ENCODE measurements around the gene COPS2. TPM values are rescaled to one million over a fixed set of nuclear protein-coding genes. Genes with fewer than 3 reads are reported as not detected.

Gene COPS2
- total and polyA plus RNA-seq, 10 of the 15 experiments (the other 5 are each of a cell fraction or from before 2014, with no cell fraction given) = 31.5 to 115 (median 76.3) TPM

DNA sequence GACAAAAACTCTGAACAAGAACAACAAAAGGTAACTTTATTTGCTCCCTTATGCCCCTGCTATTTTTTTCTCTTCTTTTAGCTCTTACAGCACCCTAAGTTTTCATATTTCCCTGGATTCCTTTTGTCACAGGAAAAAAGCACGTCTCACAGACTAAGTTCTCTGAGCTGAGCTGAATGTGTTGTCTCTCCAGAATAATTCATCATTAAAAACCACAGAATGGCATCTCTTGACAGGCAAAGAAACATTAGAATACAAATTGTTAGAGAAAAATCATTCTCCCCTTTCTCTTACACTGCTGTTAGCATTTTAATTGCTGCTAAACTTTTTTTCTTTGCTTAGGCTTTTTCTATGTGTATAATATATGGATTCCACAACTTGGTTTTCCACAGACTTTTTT, 60.5 kb downstream of the COPS2 start:
- FAIRE-seq (no peak), ATAC-seq (no peak), DNase-seq (ENCODE audit: low read depth, low spot score) (no peak)
- no peak overlapping the region for H2AFZ ChIP-seq (ENCODE audit: control insufficient read depth, low read depth, low read length)
- TF ChIP-seq TCF7 (IDR thresholded peaks at IDR 0.05; ENCODE audit: borderline replicate concordance) = no peak
- TF ChIP-seq PAX5 (IDR thresholded peaks at IDR 0.05; ENCODE audit: borderline replicate concordance, low read depth, low read length) = no peak
- no peak for TF ChIP-seq JUNB (IDR thresholded peaks at IDR 0.05)
- H4K20me1 ChIP-seq (ENCODE audit: control insufficient read depth, insufficient read depth) = no peaks in the 10 kb centered on the region
- no peak overlapping the region for H3K4me3 ChIP-seq
- H3K9me3 ChIP-seq (replicated peaks; ENCODE audit: control insufficient read depth, insufficient read depth, low read length) = no peaks in the 10 kb centered on the region
- H3K36me3 ChIP-seq (ENCODE audit: control insufficient read depth in 2 of 2, insufficient read depth in 2 of 2, low read length in 1 of 2) = no peaks in the 10 kb centered on the region
- H3K27me3 ChIP-seq (replicated peaks in 1 of 2; ENCODE audit: control insufficient read depth in 2 of 2, insufficient read depth in 2 of 2, low read length in 1 of 2) = no peaks in the 10 kb centered on the region
- SMC1A ChIA-PET (ENCODE audit: uncharacterized antibody, unreplicated experiment) = interaction anchor here (1.2 kb wide), 1 partner anchor 16 kb away, joined by 3 read pairs; no protein-coding TSS in a partner anchor
- RAD21 ChIA-PET (ENCODE audit: unreplicated experiment) = no interaction called here
- in situ Hi-C loops (cut with MboI) (no loop called here), intact Hi-C loops (cut with micrococcal nuclease; ENCODE audit: unreplicated experiment) (no loop called here)
- no peak overlapping the region for H3K4me2 ChIP-seq (ENCODE audit: control insufficient read depth, insufficient read depth)
- no peaks in the 10 kb centered on the region for H3K4me1 ChIP-seq (ENCODE audit: control insufficient read depth, insufficient read depth, low read length)
- H3K27ac ChIP-seq (ENCODE audit: control insufficient read depth, insufficient read depth) = no peak overlapping the region
- POLR2A ChIA-PET = no interaction called here
- H3K79me2 ChIP-seq (ENCODE audit: control insufficient read depth, insufficient read depth, low read length) = no peaks in the 10 kb centered on the region
- no peak overlapping the region for H3K9ac ChIP-seq (ENCODE audit: control insufficient read depth, insufficient read depth, low read length)
- WGBS (ENCODE audit: insufficient coverage, insufficient replicate concordance, low lambda C conversion rate, missing lambda C conversion rate) = 92% methylated on average over 1 of the region's 1 CpG
- CTCF ChIA-PET = interaction anchor here (0.6 to 0.8 kb wide), 3 partner anchors 51 to 953 kb away, joined by 3 read pairs; no protein-coding TSS in a partner anchor
- BruUV-seq (replicated peaks) = no TSS peak

DNA sequence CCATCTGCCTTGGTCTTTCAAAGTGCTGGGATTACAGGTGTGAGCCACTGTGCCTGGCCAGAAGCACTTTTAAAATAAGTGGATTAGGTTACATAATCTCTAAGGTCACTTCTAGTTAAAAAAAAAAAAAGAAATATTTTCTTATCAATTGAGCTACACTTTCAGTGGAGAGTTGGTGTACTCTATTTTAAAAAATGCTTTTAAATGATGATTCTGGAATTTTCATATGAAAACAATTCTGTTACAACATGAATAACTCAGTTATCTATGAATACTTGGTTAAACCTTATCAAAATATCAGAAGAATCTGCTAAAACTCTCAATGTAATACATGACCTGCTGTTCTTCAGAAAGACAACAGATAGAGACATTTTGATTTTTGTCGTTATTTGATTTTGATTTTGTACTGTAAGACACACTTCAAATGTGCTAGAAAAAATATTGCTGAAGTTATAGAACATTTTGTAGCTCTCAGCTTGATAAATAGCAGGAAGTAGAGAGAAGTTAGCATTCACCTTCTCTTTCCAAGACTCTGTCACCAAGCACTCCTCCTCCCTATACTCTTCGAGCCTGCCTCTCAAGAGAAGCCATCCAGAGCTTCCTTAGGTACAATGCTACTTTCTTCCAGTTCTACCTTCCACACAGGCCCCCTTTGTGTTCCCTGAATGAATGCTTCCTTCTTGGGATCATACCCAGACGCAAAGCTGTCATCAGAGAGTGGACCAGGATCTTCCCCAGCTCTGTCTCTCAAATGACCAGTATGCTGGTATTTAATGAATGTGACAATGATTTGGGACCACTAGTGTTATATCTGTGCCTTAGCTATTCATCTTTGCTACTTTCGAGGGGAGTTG, 61.9 kb downstream of the COPS2 start:
- no peak overlapping the region for H3K27ac ChIP-seq (ENCODE audit: control insufficient read depth, insufficient read depth)
- no peak overlapping the region for H2AFZ ChIP-seq (ENCODE audit: control insufficient read depth, low read depth, low read length)
- DNase-seq (ENCODE audit: low read depth, low spot score) (no peak), FAIRE-seq (no peak), ATAC-seq (no peak)
- no peak for TF ChIP-seq MEF2A (IDR thresholded peaks at IDR 0.05; ENCODE audit: insufficient read depth, low read depth, low read length)
- TF ChIP-seq NRF1 (conservative IDR thresholded peaks at IDR 0.05; ENCODE audit: low read depth, low read length) = no peak
- TF ChIP-seq ETV6 (conservative IDR thresholded peaks at IDR 0.05 in 1 of 2, IDR thresholded peaks at IDR 0.05 in 1 of 2; ENCODE audit: borderline replicate concordance in 1 of 2, low read depth in 1 of 2) = no peak
- TF ChIP-seq IKZF2 (IDR thresholded peaks at IDR 0.05) = no peak
- TF ChIP-seq FOS (IDR thresholded peaks at IDR 0.05; ENCODE audit: borderline replicate concordance, extremely low read depth, insufficient read length) = no peak
- TF ChIP-seq, protein P1, sequence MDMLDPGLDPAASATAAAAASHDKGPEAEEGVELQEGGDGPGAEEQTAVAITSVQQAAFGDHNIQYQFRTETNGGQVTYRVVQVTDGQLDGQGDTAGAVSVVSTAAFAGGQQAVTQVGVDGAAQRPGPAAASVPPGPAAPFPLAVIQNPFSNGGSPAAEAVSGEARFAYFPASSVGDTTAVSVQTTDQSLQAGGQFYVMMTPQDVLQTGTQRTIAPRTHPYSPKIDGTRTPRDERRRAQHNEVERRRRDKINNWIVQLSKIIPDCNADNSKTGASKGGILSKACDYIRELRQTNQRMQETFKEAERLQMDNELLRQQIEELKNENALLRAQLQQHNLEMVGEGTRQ (IDR thresholded peaks at IDR 0.05; ENCODE audit: borderline replicate concordance, low read depth, low read length) = no peak
- no peak for TF ChIP-seq CBX3 (IDR thresholded peaks at IDR 0.05; ENCODE audit: borderline replicate concordance, low read depth)
- TF ChIP-seq ZBED1 (IDR thresholded peaks at IDR 0.05; ENCODE audit: borderline replicate concordance) = no peak
- ChIA-PET CTCF (no interaction called here), SMC1A (ENCODE audit: uncharacterized antibody, unreplicated experiment) (interaction anchor here (1.3 to 1.9 kb wide), 2 partner anchors 13 to 231 kb away, joined by 3 to 7 read pairs; no protein-coding TSS in a partner anchor), RAD21 (ENCODE audit: unreplicated experiment) (interaction anchor here (0.7 kb wide), 1 partner anchor 39 kb away, joined by 4 read pairs; no protein-coding TSS in a partner anchor), POLR2A (no interaction called here)
- intact Hi-C loops (cut with micrococcal nuclease; ENCODE audit: unreplicated experiment) = no loop called here
- H4K20me1 ChIP-seq (ENCODE audit: control insufficient read depth, insufficient read depth) = no peaks in the 10 kb centered on the region
- no peaks in the 10 kb centered on the region for H3K4me1 ChIP-seq (ENCODE audit: control insufficient read depth, insufficient read depth, low read length)
- H3K4me3 ChIP-seq = no peak overlapping the region
- no peaks in the 10 kb centered on the region for H3K9me3 ChIP-seq (replicated peaks; ENCODE audit: control insufficient read depth, insufficient read depth, low read length)
- no peak overlapping the region for H3K9ac ChIP-seq (ENCODE audit: control insufficient read depth, insufficient read depth, low read length)
- in situ Hi-C loops (cut with MboI) = no loop called here
- WGBS (ENCODE audit: insufficient coverage, insufficient replicate concordance, low lambda C conversion rate, missing lambda C conversion rate) = 100% methylated on average over 4 of the region's 4 CpGs
- no peaks in the 10 kb centered on the region for H3K27me3 ChIP-seq (replicated peaks in 1 of 2; ENCODE audit: control insufficient read depth in 2 of 2, insufficient read depth in 2 of 2, low read length in 1 of 2)
- H3K36me3 ChIP-seq (ENCODE audit: control insufficient read depth in 2 of 2, insufficient read depth in 2 of 2, low read length in 1 of 2) = no peaks in the 10 kb centered on the region
- no peak overlapping the region for H3K4me2 ChIP-seq (ENCODE audit: control insufficient read depth, insufficient read depth)
- no peaks in the 10 kb centered on the region for H3K79me2 ChIP-seq (ENCODE audit: control insufficient read depth, insufficient read depth, low read length)
- BruUV-seq (replicated peaks) = no TSS peak
